PC-3 (cell line): ENCODE measurements around the gene RPL5. TPM values are rescaled to one million over a fixed set of nuclear protein-coding genes. Genes with fewer than 3 reads are reported as not detected.

Source experiments
- ATAC-seq: fragments of 200-7000 bp; cut with Tn5 transposase; 2 replicates; pipeline ENCODE4 v1.9.1; 2020; ENCODE audit warnings: mild to moderate bottlenecking, moderate library complexity
- BruUV-seq: library from RNA; stranded (reverse); fragments of 400-500 nt; replicated peaks from 2 replicates; lab custom pipeline; 2021; lab: Mats Ljungman, UMichigan
- CTCF ChIA-PET: fragments of 300-600 bp; sonication (Branson Sonifier 250); formaldehyde crosslinking; loops from one replicate; lab custom pipeline; 2022; ENCODE audit warnings: antibody characterized with exemption; lab: Charles Lee
- POLR2A ChIA-PET: fragments of 300-600 bp; sonication (Branson Sonifier 250); formaldehyde crosslinking; loops from one replicate; lab custom pipeline; 2022; ENCODE audit warnings: antibody characterized with exemption; ENCODE audit not compliant: unreplicated experiment; lab: Charles Lee
- DNase-seq: peaks from one replicate; pipeline ENCODE4 v3.0.0-alpha.2; 2015
- H2AFZ ChIP-seq: fragments of 300-600 bp; sonication (generic); 2 replicates; pipeline ENCODE4 v1.6.0; 2016; ENCODE audit warnings: antibody characterized with exemption, low read length
- H3F3A ChIP-seq: fragments of 300-600 bp; sonication (generic); one replicate; pipeline ENCODE4 v1.6.0; 2017; ENCODE audit warnings: antibody characterized with exemption, low read length, control low read depth, mild to moderate bottlenecking; ENCODE audit not compliant: unreplicated experiment
- H3K27ac ChIP-seq: fragments of 300-600 bp; sonication (generic); 2 replicates; pipeline ENCODE4 v1.5.1; 2016; ENCODE audit warnings: mild to moderate bottlenecking, low read length
- H3K27me3 ChIP-seq: fragments of 300-600 bp; sonication (generic); 2 replicates; pipeline ENCODE4 v1.6.1; 2016; ENCODE audit warnings: low read length, mixed read lengths
- H3K36me3 ChIP-seq: fragments of 300-600 bp; sonication (generic); 2 replicates; pipeline ENCODE4 v1.6.1; 2016; ENCODE audit warnings: low read depth, mixed run types, low read length, mixed read lengths
- H3K4me1 ChIP-seq: fragments of 300-600 bp; sonication (generic); 2 replicates; pipeline ENCODE4 v1.5.1; 2016; ENCODE audit warnings: low read length; ENCODE audit not compliant: insufficient read depth
- H3K4me2 ChIP-seq: fragments of 300-600 bp; sonication (generic); 2 replicates; pipeline ENCODE4 v1.6.0; 2016; ENCODE audit warnings: low read length
- H3K4me3 ChIP-seq: fragments of 300-600 bp; sonication (generic); 2 replicates; pipeline ENCODE4 v1.5.1; 2016; ENCODE audit warnings: mild to moderate bottlenecking, low read length, mixed read lengths
- H3K79me2 ChIP-seq: fragments of 300-600 bp; sonication (generic); 2 replicates; pipeline ENCODE4 v1.6.1; 2017; ENCODE audit warnings: low read length, mixed read lengths
- H3K9ac ChIP-seq: fragments of 300-600 bp; sonication (generic); 2 replicates; pipeline ENCODE4 v1.6.0; 2016; ENCODE audit warnings: mild to moderate bottlenecking, low read length
- H3K9me2 ChIP-seq: fragments of 300-600 bp; sonication (generic); replicated peaks from 2 replicates; pipeline ENCODE4 v1.6.1; 2016; ENCODE audit warnings: mixed run types, low read length, mixed read lengths
- H3K9me3 ChIP-seq: fragments of 300-600 bp; sonication (generic); 2 replicates; pipeline ENCODE4 v1.6.1; 2016; ENCODE audit warnings: low read length, mixed read lengths
- H4K20me1 ChIP-seq: fragments of 300-600 bp; sonication (generic); 2 replicates; pipeline ENCODE4 v1.6.1; 2016; ENCODE audit warnings: low read length, mixed read lengths
- EZH2 ChIP-seq: fragments of 300-600 bp; sonication (generic); IDR thresholded peaks from one replicate; pipeline ENCODE4 v1.6.1; 2017; ENCODE audit warnings: antibody characterized with exemption, mild to moderate bottlenecking, low read length; ENCODE audit not compliant: unreplicated experiment
- EZH2phosphoT487 ChIP-seq: fragments of 300-600 bp; sonication (generic); IDR thresholded peaks from 2 replicates; pipeline ENCODE4 v1.6.1; 2018; ENCODE audit warnings: mild to moderate bottlenecking, antibody characterized with exemption, low read length, borderline replicate concordance
- intact Hi-C: fragments of 100-400 bp; cut with micrococcal nuclease; formaldehyde crosslinking; loops from 2 replicates; pipeline ENCODE4 v1.9.0; 2023
- total RNA-seq: library from RNA; depleted of rRNA; stranded (reverse); fragments of >200 nt; gene quantifications from 2 replicates; pipeline ENCODE4 v1.2.3, GENCODE V29; 2014
- TF ChIP-seq, protein P1 (sequence below): fragments of 300-600 bp; sonication (generic); conservative IDR thresholded peaks from 2 replicates; pipeline ENCODE4 v1.5.1; 2017; ENCODE audit warnings: antibody characterized with exemption, low read depth, mild to moderate bottlenecking, low read length

The RPL5 gene
- total RNA-seq, 1 experiment from 2014 or later: 1,285 TPM

- Histone ChIP-seq H3K9ac (no peak overlapping the region), H3K4me1 (peaks cover 6% of the 10 kb centered on the region), H3K9me3 (no peaks in the 10 kb centered on the region), H4K20me1 (no peaks in the 10 kb centered on the region), H3K4me3 (no peak overlapping the region), H3K36me3 (no peaks in the 10 kb centered on the region), H3K27ac (no peak overlapping the region), H3K9me2 (no peaks in the 10 kb centered on the region), H2AFZ (no peak overlapping the region), H3F3A (no peaks in the 10 kb centered on the region), H3K4me2 (no peak overlapping the region), H3K79me2 (no peaks in the 10 kb centered on the region), H3K27me3 (no peaks in the 10 kb centered on the region)
- DNase-seq: no peak
- no TSS peak for BruUV-seq
- POLR2A ChIA-PET: no interaction called here
- CTCF ChIA-PET: no interaction called here
- no peak for ATAC-seq
- intact Hi-C loops: no loop called here
- no peak for TF ChIP-seq EZH2
- TF ChIP-seq, protein P1, sequence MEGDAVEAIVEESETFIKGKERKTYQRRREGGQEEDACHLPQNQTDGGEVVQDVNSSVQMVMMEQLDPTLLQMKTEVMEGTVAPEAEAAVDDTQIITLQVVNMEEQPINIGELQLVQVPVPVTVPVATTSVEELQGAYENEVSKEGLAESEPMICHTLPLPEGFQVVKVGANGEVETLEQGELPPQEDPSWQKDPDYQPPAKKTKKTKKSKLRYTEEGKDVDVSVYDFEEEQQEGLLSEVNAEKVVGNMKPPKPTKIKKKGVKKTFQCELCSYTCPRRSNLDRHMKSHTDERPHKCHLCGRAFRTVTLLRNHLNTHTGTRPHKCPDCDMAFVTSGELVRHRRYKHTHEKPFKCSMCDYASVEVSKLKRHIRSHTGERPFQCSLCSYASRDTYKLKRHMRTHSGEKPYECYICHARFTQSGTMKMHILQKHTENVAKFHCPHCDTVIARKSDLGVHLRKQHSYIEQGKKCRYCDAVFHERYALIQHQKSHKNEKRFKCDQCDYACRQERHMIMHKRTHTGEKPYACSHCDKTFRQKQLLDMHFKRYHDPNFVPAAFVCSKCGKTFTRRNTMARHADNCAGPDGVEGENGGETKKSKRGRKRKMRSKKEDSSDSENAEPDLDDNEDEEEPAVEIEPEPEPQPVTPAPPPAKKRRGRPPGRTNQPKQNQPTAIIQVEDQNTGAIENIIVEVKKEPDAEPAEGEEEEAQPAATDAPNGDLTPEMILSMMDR: no peak
- TF ChIP-seq EZH2phosphoT487: no peak
Observed at GRCh38 chr1:92803140-92803887, 28.5 kb upstream of the RPL5 start.

DNA sequence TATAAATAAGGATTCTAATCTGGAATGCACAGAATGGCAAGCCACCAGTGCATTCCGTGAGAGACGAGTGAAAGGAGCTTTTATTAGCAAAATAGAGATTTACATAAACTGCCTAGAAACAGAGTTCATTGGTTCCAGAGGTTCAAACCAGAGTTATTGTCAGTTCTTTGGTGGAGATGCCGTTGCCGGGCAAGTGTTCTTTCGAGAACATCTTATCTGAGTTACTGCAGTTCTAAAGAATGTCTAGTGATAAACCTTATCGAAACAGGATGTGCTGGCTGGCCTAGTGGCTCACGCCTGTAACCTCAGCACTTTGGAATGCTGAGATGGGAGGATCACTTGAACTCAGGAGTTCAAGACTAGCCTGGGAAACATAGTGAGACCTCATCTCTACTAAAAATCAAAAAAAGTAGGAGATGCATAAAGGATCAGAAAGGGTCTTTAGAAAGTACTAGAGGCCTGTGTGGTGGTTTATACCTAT lies 27.1 kb upstream of the RPL5 start:
- DNase-seq (peak; percentile 67), ATAC-seq (peak; percentile 79)
- Histone ChIP-seq H3K9ac (no peak overlapping the region), H3K9me2 (no peaks in the 10 kb centered on the region), H3K36me3 (no peaks in the 10 kb centered on the region), H3K4me3 (no peak overlapping the region), H3K79me2 (no peaks in the 10 kb centered on the region), H3K27me3 (no peaks in the 10 kb centered on the region), H3F3A (no peaks in the 10 kb centered on the region), H3K9me3 (no peaks in the 10 kb centered on the region), H4K20me1 (no peaks in the 10 kb centered on the region), H3K4me2 (no peak overlapping the region), H3K27ac (no peak overlapping the region), H3K4me1 (peaks cover 14% of the 10 kb centered on the region), H2AFZ (peak overlapping the region; percentile 59)
- BruUV-seq: no TSS peak
- CTCF ChIA-PET: no interaction called here
- intact Hi-C loops: no loop called here
- POLR2A ChIA-PET: interaction anchor here (0.6 kb wide), 1 partner anchor 494 kb away, joined by 4 read pairs; no protein-coding TSS in a partner anchor
- no peak for TF ChIP-seq EZH2
- TF ChIP-seq EZH2phosphoT487: no peak
- TF ChIP-seq, protein P1: no peak

DNA sequence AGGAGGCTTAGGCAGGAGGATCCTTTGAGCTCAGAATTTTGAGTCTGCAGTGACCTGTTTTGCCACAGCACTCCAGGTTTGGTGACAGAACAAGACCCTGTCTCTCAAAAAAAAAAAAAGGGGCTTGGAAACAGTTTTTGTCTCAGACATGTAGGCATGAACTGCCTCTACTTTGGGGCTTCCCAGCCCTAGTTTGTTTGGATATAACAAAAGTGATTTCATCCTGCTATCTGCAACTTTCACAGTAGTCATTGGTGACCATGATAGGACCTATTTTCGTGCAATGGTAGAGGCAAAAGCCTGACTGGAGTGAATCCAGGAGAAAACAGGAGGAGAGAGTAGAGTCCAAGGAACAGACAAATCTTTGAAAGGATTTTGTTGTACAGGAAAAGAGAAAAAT lies 26.6 kb upstream of the RPL5 start:
- no peak overlapping the region for H3K9ac ChIP-seq
- no TSS peak for BruUV-seq
- TF ChIP-seq, protein P1: no peak
- TF ChIP-seq EZH2phosphoT487 (no peak), EZH2 (no peak)
- no peaks in the 10 kb centered on the region for H3K9me2 ChIP-seq
- no peaks in the 10 kb centered on the region for H3K27me3 ChIP-seq
- H3K79me2 ChIP-seq: no peaks in the 10 kb centered on the region
- H3F3A ChIP-seq: no peaks in the 10 kb centered on the region
- no peaks in the 10 kb centered on the region for H4K20me1 ChIP-seq
- no peaks in the 10 kb centered on the region for H3K36me3 ChIP-seq
- H3K27ac ChIP-seq: no peak overlapping the region
- POLR2A ChIA-PET: no interaction called here
- ATAC-seq (no peak), DNase-seq (no peak)
- H3K9me3 ChIP-seq: no peaks in the 10 kb centered on the region
- H2AFZ ChIP-seq: peak overlapping the region; percentile 59; the same call in 1 of the 2 replicates
- peaks cover 14% of the 10 kb centered on the region for H3K4me1 ChIP-seq
- CTCF ChIA-PET: no interaction called here
- no peak overlapping the region for H3K4me3 ChIP-seq
- intact Hi-C loops: no loop called here
- no peak overlapping the region for H3K4me2 ChIP-seq
